Caco-2 (cell line): ENCODE measurements around the gene CTAGE9. TPM values are rescaled to one million over a fixed set of nuclear protein-coding genes. Genes with fewer than 3 reads are reported as not detected.

Source experiments
- BruUV-seq: library from RNA; stranded (reverse); fragments of 400-500 nt; replicated peaks from 2 replicates; lab custom pipeline; 2021; lab: Mats Ljungman, UMichigan
- CTCF ChIA-PET: fragments of 300-600 bp; sonication (Branson Sonifier 250); formaldehyde crosslinking; loops from one replicate; lab custom pipeline; 2022; ENCODE audit warnings: antibody characterized with exemption; lab: Charles Lee
- POLR2A ChIA-PET: fragments of 300-600 bp; sonication (Branson Sonifier 250); formaldehyde crosslinking; loops from one replicate; lab custom pipeline; 2022; ENCODE audit warnings: antibody characterized with exemption; lab: Charles Lee
- DNase-seq, 2 experiments: peaks; one replicate each; pipeline versions ENCODE4 v3.0.0 to v3.0.0-alpha.2; 2020 to 2022
- H3K27me3 ChIP-seq: replicated peaks from 2 replicates; pipeline ENCODE4 v1.6.0; 2011; ENCODE audit warnings: low read length; ENCODE audit not compliant: control insufficient read depth, insufficient read depth
- H3K36me3 ChIP-seq: 2 replicates; pipeline ENCODE4 v1.5.1; 2011; ENCODE audit warnings: low read length; ENCODE audit not compliant: control insufficient read depth, insufficient read depth
- H3K4me1 ChIP-seq: fragments of 250-450 bp; sonication (Bioruptor Pico); 2 replicates; pipeline ENCODE4 v1.5.1; 2020; ENCODE audit warnings: mild to moderate bottlenecking
- H3K4me3 ChIP-seq: 2 replicates; pipeline ENCODE4 v1.5.1; 2011; ENCODE audit warnings: low read depth, mild to moderate bottlenecking, control low read depth, low read length
- H3K9me3 ChIP-seq: fragments of 250-450 bp; sonication (Bioruptor Pico); 2 replicates; pipeline ENCODE4 v1.5.1; 2020; ENCODE audit warnings: mild to moderate bottlenecking, moderate library complexity
- H3K27ac Mint-ChIP-seq: one replicate; pipeline ENCODE4 v1.8.0; 2022; ENCODE audit warnings: mixed read lengths; ENCODE audit not compliant: unreplicated experiment
- H3K27me3 Mint-ChIP-seq: one replicate; pipeline ENCODE4 v1.8.0; 2022; ENCODE audit warnings: mixed read lengths; ENCODE audit not compliant: insufficient read depth, unreplicated experiment
- H3K36me3 Mint-ChIP-seq: one replicate; pipeline ENCODE4 v1.8.0; 2022; ENCODE audit warnings: mild to moderate bottlenecking, mixed read lengths; ENCODE audit not compliant: insufficient read depth, unreplicated experiment
- H3K4me1 Mint-ChIP-seq: one replicate; pipeline ENCODE4 v1.8.0; 2022; ENCODE audit warnings: low read depth, mixed read lengths; ENCODE audit not compliant: unreplicated experiment
- H3K4me3 Mint-ChIP-seq: one replicate; pipeline ENCODE4 v1.8.0; 2022; ENCODE audit warnings: mild to moderate bottlenecking, moderate library complexity, mixed read lengths; ENCODE audit not compliant: unreplicated experiment
- H3K9me3 Mint-ChIP-seq: one replicate; pipeline ENCODE4 v1.8.0; 2022; ENCODE audit warnings: mixed read lengths; ENCODE audit not compliant: unreplicated experiment
- CTCF ChIP-seq, 2 experiments: fragments of 200-600 bp in 1 of 2; IDR thresholded peaks; 1 replicate in 1 of 2; 2 replicates in 1 of 2; pipeline versions ENCODE4 v1.5.1 to v1.8.0; 2011 to 2022; ENCODE audit warnings: antibody characterized with exemption in 1 of 2, control low read depth in 1 of 2, inconsistent platforms in 1 of 2, low read depth in 1 of 2, low read length in 1 of 2, mild to moderate bottlenecking in 1 of 2, moderate library complexity in 1 of 2; ENCODE audit not compliant: insufficient read depth in 1 of 2, severe bottlenecking in 1 of 2, unreplicated experiment in 1 of 2
- intact Hi-C: fragments of 100-400 bp; cut with micrococcal nuclease; formaldehyde crosslinking; loops from one replicate; pipeline ENCODE4 v1.10.0; 2022; ENCODE audit not compliant: unreplicated experiment
- total RNA-seq: library from RNA; stranded (reverse); gene quantifications from 2 replicates; pipeline ENCODE4 v1.2.3, GENCODE V29; 2022

The CTAGE9 gene
- total RNA-seq, 1 experiment from 2014 or later: not detected

GRCh38 chr6:131678442-131678841 is 32.4 kb downstream of the CTAGE9 start:
- ChIA-PET POLR2A (no interaction called here), CTCF (no interaction called here)
- Histone ChIP-seq H3K27me3 (no peaks in the 10 kb centered on the region), H3K4me3 (no peak overlapping the region), H3K4me1 (peaks cover 7% of the 10 kb centered on the region; the same call in 1 of the 2 replicates), H3K36me3 (no peaks in the 10 kb centered on the region), H3K9me3 (no peaks in the 10 kb centered on the region)
- DNase-seq: no peak
- Mint-ChIP-seq H3K27ac (no peak overlapping the region), H3K4me1 (peaks cover 11% of the 10 kb centered on the region), H3K27me3 (no peaks in the 10 kb centered on the region), H3K4me3 (no peak overlapping the region), H3K36me3 (no peaks in the 10 kb centered on the region), H3K9me3 (no peaks in the 10 kb centered on the region)
- TF ChIP-seq CTCF (IDR thresholded peaks at IDR 0.05; ENCODE audit: insufficient read depth in 1 of 2, low read depth in 1 of 2, low read length in 1 of 2, severe bottlenecking in 1 of 2, unreplicated experiment in 1 of 2): no peak
- BruUV-seq: no TSS peak
- intact Hi-C loops: no loop called here

- Histone ChIP-seq H3K4me1 (no peaks in the 10 kb centered on the region), H3K36me3 (no peaks in the 10 kb centered on the region), H3K9me3 (no peaks in the 10 kb centered on the region), H3K4me3 (no peak overlapping the region), H3K27me3 (no peaks in the 10 kb centered on the region)
- TF ChIP-seq CTCF (IDR thresholded peaks at IDR 0.05; ENCODE audit: insufficient read depth in 1 of 2, low read depth in 1 of 2, low read length in 1 of 2, severe bottlenecking in 1 of 2, unreplicated experiment in 1 of 2): no peak
- Mint-ChIP-seq H3K4me1 (no peaks in the 10 kb centered on the region), H3K36me3 (no peaks in the 10 kb centered on the region), H3K27me3 (no peaks in the 10 kb centered on the region), H3K27ac (no peak overlapping the region), H3K9me3 (no peaks in the 10 kb centered on the region), H3K4me3 (no peak overlapping the region)
- ChIA-PET POLR2A (no interaction called here), CTCF (no interaction called here)
- intact Hi-C loops: no loop called here
- no TSS peak for BruUV-seq
- DNase-seq: no peak
These were observed 37.6 kb downstream of the CTAGE9 start for GRCh38 chr6:131673184-131673583.

GRCh38 chr6:131669891-131670290 is 40.9 kb downstream of the CTAGE9 start:
- Histone ChIP-seq H3K36me3 (no peaks in the 10 kb centered on the region), H3K4me1 (no peaks in the 10 kb centered on the region), H3K4me3 (no peak overlapping the region), H3K9me3 (no peaks in the 10 kb centered on the region), H3K27me3 (no peaks in the 10 kb centered on the region)
- H3K9me3 Mint-ChIP-seq: no peaks in the 10 kb centered on the region
- intact Hi-C loops: no loop called here
- H3K4me3 Mint-ChIP-seq: no peak overlapping the region
- no peak overlapping the region for H3K27ac Mint-ChIP-seq
- DNase-seq: no peak
- POLR2A ChIA-PET: no interaction called here
- no peak for TF ChIP-seq CTCF (IDR thresholded peaks at IDR 0.05; ENCODE audit: insufficient read depth in 1 of 2, low read depth in 1 of 2, low read length in 1 of 2, severe bottlenecking in 1 of 2, unreplicated experiment in 1 of 2)
- CTCF ChIA-PET: no interaction called here
- no peaks in the 10 kb centered on the region for H3K4me1 Mint-ChIP-seq
- H3K27me3 Mint-ChIP-seq: peaks cover 3% of the 10 kb centered on the region
- H3K36me3 Mint-ChIP-seq: no peaks in the 10 kb centered on the region
- no TSS peak for BruUV-seq
